ENCODE measurements around the gene BAG2.
A peak's percentile ranks its signal among the peaks of the same experiment; 100 is the strongest.

Gene BAG2

GRCh38 chr6:57221936-57222742 lies 50.0 kb downstream of the BAG2 start, which contains the start of gene RAB23:
TSS of gene RAB23 (minus strand) at chr6:57222307. CDS start at chr6:57210380, 11,927 bp downstream.
- DNase-seq (ENCODE audit: low spot score), result peak; percentile 80

- DNase-seq (ENCODE audit: low spot score), result no peak
These were observed 50.6 kb downstream of the BAG2 start for GRCh38 chr6:57222743-57223077.

- no peak for DNase-seq (ENCODE audit: low spot score)
These were observed 52.8 kb downstream of the BAG2 start for GRCh38 chr6:57224769-57225515.

GRCh38 chr6:57226221-57226620 lies 54.1 kb downstream of the BAG2 start:
- DNase-seq (ENCODE audit: low spot score), result no peak
